NCI-H2081 treated with DMSO at 0.1 percent for 48 hours (cell line): ENCODE data around the gene SCN1B.
"Not testable (repeated sequence)": the region's sequence is repeated elsewhere in the genome, so short reads cannot be mapped to it uniquely, and the experiment has no call there.

Source experiments
- DNase-seq: peaks from one replicate; lab custom pipeline; 2025; lab: John Stamatoyannopoulos, UW

SCN1B gene

DNA sequence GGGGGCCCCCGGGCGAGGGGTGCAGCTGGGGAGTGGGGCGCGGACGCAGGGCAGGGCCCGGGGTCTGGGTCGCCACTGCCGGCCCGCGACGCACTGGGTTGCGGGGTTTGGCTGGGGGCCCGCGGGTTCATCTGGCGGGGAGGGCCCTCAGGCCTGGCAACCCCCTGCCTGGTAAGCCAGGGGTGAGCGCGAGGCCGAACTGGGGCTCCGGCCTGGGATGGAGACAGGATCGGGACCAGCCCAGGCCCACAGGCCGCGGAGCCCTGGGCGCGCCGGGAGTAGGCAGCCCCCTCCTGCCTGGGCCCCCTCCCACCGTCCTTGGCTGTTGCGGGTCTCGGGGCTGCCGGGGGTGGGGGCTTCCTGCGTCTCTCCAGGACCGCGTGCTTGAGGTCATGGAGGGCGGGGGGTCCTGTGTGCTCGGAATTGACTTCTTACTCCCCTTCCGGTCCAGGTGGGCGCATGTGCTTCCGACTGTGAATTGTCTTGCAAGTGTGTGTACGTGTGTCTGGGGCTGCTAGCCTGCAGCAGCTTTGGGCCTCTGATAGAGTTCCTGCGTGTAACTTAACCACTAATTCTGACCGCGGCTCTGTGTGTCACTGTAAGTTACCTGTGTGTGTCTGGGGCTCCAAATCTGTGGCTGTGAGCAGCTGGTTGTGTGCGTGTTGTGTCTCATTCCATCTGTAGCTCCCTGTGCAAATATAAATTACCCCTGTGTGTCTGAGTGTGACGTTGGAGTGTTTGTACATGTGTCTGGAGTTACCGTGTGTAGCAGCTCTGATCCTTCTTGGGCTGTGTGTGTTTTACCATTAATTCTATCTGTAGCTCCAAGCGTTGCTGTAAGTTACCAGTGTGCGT lies 29.4 kb upstream of the SCN1B start:
- DNase-seq: no peak

- DNase-seq: no peak
Measured at GRCh38 chr19:35002037-35002535, 28.2 kb upstream of the SCN1B start.

- no peak for DNase-seq
Measured at GRCh38 chr19:35004517-35005255, 25.6 kb upstream of the SCN1B start.

GRCh38 chr19:35005256-35005977 lies 24.9 kb upstream of the SCN1B start:
- no peak for DNase-seq

GRCh38 chr19:35006007-35006341 lies 24.3 kb upstream of the SCN1B start:
- not testable (repeated sequence) for DNase-seq

DNA sequence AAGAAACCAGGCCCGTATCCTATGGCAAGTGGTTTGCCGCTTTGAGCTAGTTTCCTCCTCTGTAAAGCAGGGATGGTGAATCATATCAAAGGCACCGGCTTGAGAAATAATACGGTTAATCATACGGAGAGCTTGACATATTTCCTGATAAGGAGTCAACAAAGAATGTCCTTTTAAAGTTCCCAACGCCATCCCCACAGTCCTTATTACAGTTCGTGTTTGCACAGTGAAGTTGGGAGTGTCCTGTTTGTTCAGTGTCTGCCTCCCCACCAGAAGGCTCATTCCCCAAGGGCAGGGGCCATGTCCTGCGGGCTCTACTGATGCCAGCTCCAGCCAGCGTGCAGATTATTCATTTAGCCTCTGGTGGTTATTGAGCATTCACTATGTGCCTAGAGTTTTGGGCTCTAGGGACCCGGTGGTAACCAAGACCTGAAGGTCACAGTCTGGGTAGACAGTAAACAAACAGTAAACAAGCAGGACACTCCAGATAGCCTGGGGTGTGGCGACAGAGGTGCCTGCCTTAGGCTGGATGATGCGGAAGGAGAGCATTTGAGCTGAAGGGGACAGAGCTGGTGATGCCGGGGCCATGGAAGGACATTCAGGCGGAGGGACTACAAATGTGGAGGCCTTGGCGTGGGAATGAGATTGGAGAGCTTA lies 23.8 kb upstream of the SCN1B start:
- no peak for DNase-seq

- DNase-seq: no peak
Measured at GRCh38 chr19:35006999-35007365, 23.3 kb upstream of the SCN1B start.

GRCh38 chr19:35007427-35007826 lies 22.8 kb upstream of the SCN1B start:
- DNase-seq: not testable (repeated sequence)

GRCh38 chr19:35008891-35009341 lies 21.4 kb upstream of the SCN1B start:
- DNase-seq: no peak

GRCh38 chr19:35009424-35010415 lies 20.6 kb upstream of the SCN1B start:
- DNase-seq: no peak

- DNase-seq: no peak
Measured at GRCh38 chr19:35011091-35011689, 19.1 kb upstream of the SCN1B start.

- DNase-seq: no peak
Measured at GRCh38 chr19:35011737-35012682, 18.3 kb upstream of the SCN1B start.

GRCh38 chr19:35013041-35013819 lies 17.0 kb upstream of the SCN1B start:
- no peak for DNase-seq

GRCh38 chr19:35013820-35014754 lies 16.2 kb upstream of the SCN1B start:
- no peak for DNase-seq

DNA sequence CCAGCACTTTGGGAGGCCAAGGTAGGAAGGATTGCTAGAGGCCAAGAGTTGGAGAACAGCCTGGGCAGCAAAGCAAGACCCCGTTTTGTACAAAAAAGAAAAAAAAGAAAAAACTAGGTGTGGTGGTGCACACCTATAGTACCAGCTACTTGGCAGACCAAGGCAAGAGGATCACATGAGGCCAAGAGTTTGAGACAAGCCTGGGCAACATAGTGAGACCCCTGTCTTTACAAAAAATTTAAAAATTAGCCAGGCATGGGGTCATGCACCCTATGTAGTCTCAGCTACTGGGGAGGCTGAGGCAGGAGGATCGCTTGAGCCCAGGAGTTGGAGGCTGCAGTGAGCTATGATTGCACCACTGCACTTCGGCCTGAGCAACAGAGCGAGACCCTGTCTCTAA lies 15.5 kb upstream of the SCN1B start:
- DNase-seq: not testable (repeated sequence)

DNA sequence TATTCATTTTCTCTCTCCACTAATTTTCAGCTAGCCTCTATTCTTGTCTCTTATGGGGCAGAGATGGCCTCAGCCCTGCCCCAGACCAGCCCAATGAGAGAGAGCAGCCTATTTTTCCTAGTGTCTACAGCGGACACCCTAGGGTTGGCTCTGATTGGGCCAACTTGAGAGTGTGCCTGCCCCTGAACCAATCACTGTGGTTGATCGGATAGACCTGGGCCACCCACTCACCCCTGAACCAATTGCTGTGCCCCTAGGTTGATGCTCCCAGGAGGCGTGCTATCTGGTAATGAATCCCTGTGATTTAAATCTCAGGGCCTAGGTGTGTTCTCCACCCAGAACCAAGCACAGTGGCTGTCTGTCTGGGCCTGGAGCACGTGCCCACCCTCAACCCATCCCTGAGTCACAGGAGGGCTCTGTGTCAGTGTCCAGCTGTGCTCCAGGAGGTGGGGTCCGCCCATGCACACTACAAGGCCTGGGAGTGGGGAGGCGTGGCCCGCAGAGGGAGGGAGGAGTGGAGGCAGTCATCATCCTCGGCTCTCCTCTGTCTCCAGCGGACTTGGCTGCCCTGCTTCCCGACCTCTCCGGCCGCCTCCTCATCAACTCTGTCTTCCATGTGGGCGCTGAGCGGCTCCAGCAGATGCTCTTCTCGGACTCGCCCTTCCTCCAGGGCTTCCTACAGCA lies 14.9 kb upstream of the SCN1B start:
- DNase-seq: no peak

GRCh38 chr19:35015954-35016351 lies 14.3 kb upstream of the SCN1B start:
- no peak for DNase-seq
